Hepatocyte (in vitro differentiated cells): ENCODE data around the gene NUCB1. TPM values are rescaled to one million over a fixed set of nuclear protein-coding genes. Genes with fewer than 3 reads are reported as not detected.

Experiments
- DNase-seq: peaks from one replicate; pipeline ENCODE4 v3.0.0-alpha.2; 2016; ENCODE audit warnings: low spot score
- H2AFZ ChIP-seq: fragments of 200-600 bp; sonication (generic); 2 replicates; pipeline ENCODE4 v1.6.0; 2016; ENCODE audit warnings: antibody characterized with exemption, mild to moderate bottlenecking
- H3K27ac ChIP-seq: fragments of 200-600 bp; sonication (generic); 2 replicates; pipeline ENCODE4 v1.5.1; 2016; ENCODE audit warnings: mild to moderate bottlenecking
- H3K27me3 ChIP-seq: fragments of 200-600 bp; sonication (generic); 2 replicates; pipeline ENCODE4 v1.6.1; 2016
- H3K36me3 ChIP-seq: fragments of 200-600 bp; sonication (generic); replicated peaks from 2 replicates; pipeline ENCODE4 v1.5.1; 2016; ENCODE audit warnings: low read depth; ENCODE audit not compliant: insufficient read depth
- H3K4me1 ChIP-seq: fragments of 200-600 bp; sonication (generic); 2 replicates; pipeline ENCODE4 v1.5.1; 2016; ENCODE audit warnings: mild to moderate bottlenecking, moderate library complexity; ENCODE audit not compliant: insufficient read depth
- H3K4me2 ChIP-seq: fragments of 200-600 bp; sonication (generic); 2 replicates; pipeline ENCODE4 v1.6.0; 2016
- H3K4me3 ChIP-seq: fragments of 200-600 bp; sonication (generic); 2 replicates; pipeline ENCODE4 v1.5.1; 2016; ENCODE audit warnings: mild to moderate bottlenecking
- H3K79me2 ChIP-seq: fragments of 200-600 bp; sonication (generic); 2 replicates; pipeline ENCODE4 v1.6.0; 2017; ENCODE audit warnings: mild to moderate bottlenecking
- H3K9me2 ChIP-seq: fragments of 200-600 bp; sonication (generic); replicated peaks from 2 replicates; pipeline ENCODE4 v1.6.0; 2017; ENCODE audit warnings: mild to moderate bottlenecking; ENCODE audit not compliant: insufficient read depth
- H3K9me3 ChIP-seq: fragments of 200-600 bp; sonication (generic); 2 replicates; pipeline ENCODE4 v1.5.1; 2016; ENCODE audit warnings: low read depth, mild to moderate bottlenecking
- H4K20me1 ChIP-seq: fragments of 200-600 bp; sonication (generic); 2 replicates; pipeline ENCODE4 v1.6.0; 2016; ENCODE audit warnings: mild to moderate bottlenecking; ENCODE audit not compliant: insufficient read depth, poor library complexity, severe bottlenecking
- EZH2 ChIP-seq: fragments of 200-600 bp; sonication (generic); IDR thresholded peaks from 2 replicates; pipeline ENCODE4 v1.6.1; 2016; ENCODE audit warnings: antibody characterized with exemption, mild to moderate bottlenecking, borderline replicate concordance
- EZH2phosphoT487 ChIP-seq: fragments of 200-600 bp; sonication (generic); IDR thresholded peaks from one replicate; pipeline ENCODE4 v1.6.1; 2018; ENCODE audit warnings: antibody characterized with exemption, mild to moderate bottlenecking, low read depth, moderate library complexity; ENCODE audit not compliant: unreplicated experiment, severe bottlenecking
- WGBS: methylation state at CpG from one replicate; pipeline ENCODE4 v1.1.6; 2016; ENCODE audit warnings: low lambda C conversion rate; ENCODE audit errors: missing lambda C conversion rate; 5-methylcytosine and 5-hydroxymethylcytosine counted together
- polyA plus RNA-seq: library from polyadenylated mRNA; unstranded; fragments of >200 nt; fragmentation: Nextera tagmentation; extraction: Ambion mirVana; gene quantifications from 2 replicates; pipeline ENCODE4 v1.2.1, GENCODE V29; 2016
- total RNA-seq: library from RNA; depleted of rRNA; stranded (reverse); fragments of >200 nt; gene quantifications from 2 replicates; pipeline ENCODE4 v1.2.3, GENCODE V29; 2014
- TF ChIP-seq, protein P1 (sequence below): fragments of 200-600 bp; sonication (generic); IDR thresholded peaks from 2 replicates; pipeline ENCODE4 v1.5.1; 2016; ENCODE audit warnings: antibody characterized with exemption, mild to moderate bottlenecking; ENCODE audit not compliant: poor library complexity

Gene NUCB1
- total and polyA plus RNA-seq, 2 experiments from 2014 or later, result 283 to 339 TPM

DNA sequence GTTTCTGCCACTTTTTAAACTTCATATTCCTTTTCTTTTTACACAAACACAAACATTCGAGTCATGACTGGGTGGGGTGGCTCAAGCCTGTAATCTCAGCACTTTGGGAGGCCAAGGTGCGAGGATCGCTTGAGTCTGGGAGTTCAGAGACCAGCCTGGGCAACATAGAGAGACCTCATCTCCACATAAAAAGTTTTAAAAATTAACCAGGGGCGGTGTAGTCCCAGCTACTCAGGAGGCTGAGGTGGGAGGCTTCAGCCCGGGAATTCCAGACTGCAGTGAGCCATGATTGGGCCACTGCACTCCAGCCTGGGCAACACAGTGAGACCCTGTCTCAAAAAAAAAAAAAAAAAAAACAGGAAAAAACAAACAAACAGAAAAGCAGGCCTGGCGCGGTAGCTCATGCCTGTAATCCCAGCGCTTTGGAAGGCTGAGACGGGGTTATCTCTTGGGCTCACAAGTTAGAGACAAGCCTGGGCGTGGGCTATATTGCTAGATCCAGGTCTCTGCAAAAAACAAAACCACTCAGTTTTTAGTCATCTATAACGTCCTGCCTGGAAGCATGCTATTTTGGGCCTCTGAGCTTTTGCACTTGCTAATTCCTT is 54.0 kb downstream of the NUCB1 start:
- H2AFZ ChIP-seq, result peak overlapping the region; percentile 72
- H3K36me3 ChIP-seq, result no peaks in the 10 kb centered on the region
- DNase-seq, result no peak
- H3K4me2 ChIP-seq, result peak overlapping the region; percentile 98
- peak overlapping the region; percentile 71 for H3K27ac ChIP-seq
- no peaks in the 10 kb centered on the region for H3K9me2 ChIP-seq
- peak overlapping the region; percentile 53 for H3K4me3 ChIP-seq
- TF ChIP-seq, protein P1, sequence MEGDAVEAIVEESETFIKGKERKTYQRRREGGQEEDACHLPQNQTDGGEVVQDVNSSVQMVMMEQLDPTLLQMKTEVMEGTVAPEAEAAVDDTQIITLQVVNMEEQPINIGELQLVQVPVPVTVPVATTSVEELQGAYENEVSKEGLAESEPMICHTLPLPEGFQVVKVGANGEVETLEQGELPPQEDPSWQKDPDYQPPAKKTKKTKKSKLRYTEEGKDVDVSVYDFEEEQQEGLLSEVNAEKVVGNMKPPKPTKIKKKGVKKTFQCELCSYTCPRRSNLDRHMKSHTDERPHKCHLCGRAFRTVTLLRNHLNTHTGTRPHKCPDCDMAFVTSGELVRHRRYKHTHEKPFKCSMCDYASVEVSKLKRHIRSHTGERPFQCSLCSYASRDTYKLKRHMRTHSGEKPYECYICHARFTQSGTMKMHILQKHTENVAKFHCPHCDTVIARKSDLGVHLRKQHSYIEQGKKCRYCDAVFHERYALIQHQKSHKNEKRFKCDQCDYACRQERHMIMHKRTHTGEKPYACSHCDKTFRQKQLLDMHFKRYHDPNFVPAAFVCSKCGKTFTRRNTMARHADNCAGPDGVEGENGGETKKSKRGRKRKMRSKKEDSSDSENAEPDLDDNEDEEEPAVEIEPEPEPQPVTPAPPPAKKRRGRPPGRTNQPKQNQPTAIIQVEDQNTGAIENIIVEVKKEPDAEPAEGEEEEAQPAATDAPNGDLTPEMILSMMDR, result no peak
- TF ChIP-seq EZH2phosphoT487 (no peak), EZH2 (no peak)
- 60% methylated on average over 11 of the region's 11 CpGs for WGBS
- no peaks in the 10 kb centered on the region for H3K27me3 ChIP-seq
- H4K20me1 ChIP-seq, result no peaks in the 10 kb centered on the region
- H3K4me1 ChIP-seq, result peaks cover 10% of the 10 kb centered on the region
- H3K79me2 ChIP-seq, result peaks cover 26% of the 10 kb centered on the region
- no peaks in the 10 kb centered on the region for H3K9me3 ChIP-seq

DNA sequence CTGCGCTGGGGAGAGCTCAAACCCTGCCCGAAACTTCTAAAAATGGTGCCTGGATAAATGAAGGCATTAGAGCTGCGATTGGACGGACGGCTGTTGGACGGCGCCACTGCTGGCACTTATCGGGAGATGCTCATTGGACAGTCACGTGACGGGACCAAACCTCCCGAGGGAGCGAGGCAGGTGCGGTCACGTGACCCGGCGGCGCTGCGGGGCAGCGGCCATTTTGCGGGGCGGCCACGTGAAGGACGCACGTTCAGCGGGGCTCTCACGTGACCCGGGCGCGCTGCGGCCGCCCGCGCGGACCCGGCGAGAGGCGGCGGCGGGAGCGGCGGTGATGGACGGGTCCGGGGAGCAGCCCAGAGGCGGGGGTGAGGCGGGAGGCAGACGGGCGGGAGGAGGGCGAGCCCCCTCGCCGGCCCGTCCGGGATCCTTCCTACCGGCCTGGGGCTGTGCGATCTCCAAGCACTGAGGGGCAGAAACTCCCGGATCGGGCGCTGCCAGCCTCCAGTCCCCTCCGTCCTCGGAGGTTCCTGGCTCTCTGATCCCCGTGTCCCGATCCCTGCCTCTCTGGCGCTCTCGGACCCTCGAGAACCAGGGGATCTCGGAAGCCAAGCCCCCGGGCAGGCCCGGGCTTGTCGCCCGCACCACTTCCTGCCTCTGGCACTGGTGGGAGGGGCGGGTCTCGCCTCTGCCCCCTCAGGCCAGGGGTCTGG is 54.6 kb downstream of the NUCB1 start, which contains the start of gene BAX:
BAX (plus strand) TSS at position 281 of the 713 bp plus-strand sequence; CDS start at position 335, 54 bp downstream.
- Histone ChIP-seq H3K9me2 (no peaks in the 10 kb centered on the region), H3K79me2 (peaks cover 26% of the 10 kb centered on the region), H3K4me2 (peak within 1 kb of the TSS; percentile 98), H2AFZ (peak within 1 kb of the TSS; percentile 72), H3K36me3 (no peaks in the 10 kb centered on the region), H3K27me3 (no peaks in the 10 kb centered on the region), H3K4me1 (peaks cover 10% of the 10 kb centered on the region), H3K4me3 (peak within 1 kb of the TSS; percentile 53), H3K27ac (peak within 1 kb of the TSS; percentile 93), H3K9me3 (no peaks in the 10 kb centered on the region), H4K20me1 (no peaks in the 10 kb centered on the region)
- no peak for TF ChIP-seq EZH2phosphoT487
- TF ChIP-seq, protein P1, result no peak
- TF ChIP-seq EZH2, result no peak
- peak; percentile 99 for DNase-seq
- WGBS, result 2% methylated on average over 45 of the region's 71 CpGs

DNA sequence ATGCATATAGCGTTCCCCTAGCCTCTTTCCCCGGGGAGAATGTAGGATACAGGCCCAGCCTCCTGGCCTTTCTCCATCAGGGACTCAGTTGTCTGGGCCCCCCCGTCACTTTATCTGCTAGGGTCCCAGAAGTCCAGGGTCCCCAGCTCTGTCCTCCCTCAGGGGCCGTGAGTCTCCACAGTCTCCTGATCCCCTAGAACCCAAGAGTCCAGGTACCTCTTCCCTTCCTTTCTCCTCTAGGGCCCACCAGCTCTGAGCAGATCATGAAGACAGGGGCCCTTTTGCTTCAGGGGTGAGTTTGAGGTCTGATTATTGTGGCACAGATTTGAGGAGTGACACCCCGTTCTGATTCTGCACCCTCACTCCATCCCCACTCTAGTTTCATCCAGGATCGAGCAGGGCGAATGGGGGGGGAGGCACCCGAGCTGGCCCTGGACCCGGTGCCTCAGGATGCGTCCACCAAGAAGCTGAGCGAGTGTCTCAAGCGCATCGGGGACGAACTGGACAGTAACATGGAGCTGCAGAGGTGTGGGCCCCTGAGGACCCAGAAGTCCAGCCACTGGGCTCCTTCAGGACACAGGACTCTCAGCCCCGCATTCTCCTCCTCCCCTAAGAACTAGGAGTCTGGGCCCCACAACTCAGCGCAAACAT is 55.3 kb downstream of the NUCB1 start:
- peak overlapping the region; percentile 53 for H2AFZ ChIP-seq
- no peak for DNase-seq
- peak overlapping the region; percentile 93 for H3K27ac ChIP-seq
- peaks cover 10% of the 10 kb centered on the region for H3K4me1 ChIP-seq
- H3K4me3 ChIP-seq, result peak overlapping the region; percentile 53
- H3K9me2 ChIP-seq, result no peaks in the 10 kb centered on the region
- H3K27me3 ChIP-seq, result no peaks in the 10 kb centered on the region
- TF ChIP-seq, protein P1, result no peak
- TF ChIP-seq EZH2 (no peak), EZH2phosphoT487 (no peak)
- H3K4me2 ChIP-seq, result peak overlapping the region; percentile 98
- H3K9me3 ChIP-seq, result no peaks in the 10 kb centered on the region
- WGBS, result 63% methylated on average over 15 of the region's 16 CpGs
- H3K79me2 ChIP-seq, result peaks cover 26% of the 10 kb centered on the region
- no peaks in the 10 kb centered on the region for H3K36me3 ChIP-seq
- no peaks in the 10 kb centered on the region for H4K20me1 ChIP-seq
